ENCODE results near the gene SERHL2. TPM values are rescaled to one million over a fixed set of nuclear protein-coding genes. Genes with fewer than 3 reads are reported as not detected.
"Not testable (repeated sequence)": the region's sequence is repeated elsewhere in the genome, so short reads cannot be mapped to it uniquely, and the experiment has no call there.

The SERHL2 gene
- total and polyA plus RNA-seq, 2 donors (not counting 3 experiments of a cell fraction or from before 2014, with no cell fraction given), result 0.80 to 2.0 TPM

GRCh38 chr22:42515896-42516295 lies 37.9 kb upstream of the SERHL2 start:
- ChIA-PET CTCF (no interaction called here), POLR2A (no interaction called here)
- H4K20me1 ChIP-seq (replicated peaks; ENCODE audit: control insufficient read depth, extremely low read depth, insufficient read depth, low read length), result no peaks in the 10 kb centered on the region
- no TSS peak for BruUV-seq (replicated peaks)
- no peaks in the 10 kb centered on the region for H3K9me3 ChIP-seq (replicated peaks; ENCODE audit: control insufficient read depth, insufficient read depth, low read length)
- no peak overlapping the region for H3K4me2 ChIP-seq (ENCODE audit: insufficient read depth, low read length)
- no peak overlapping the region for H3K9ac ChIP-seq (replicated peaks; ENCODE audit: extremely low read depth, insufficient read depth, low read length)
- H3K79me2 ChIP-seq (ENCODE audit: control insufficient read depth, insufficient read depth, low read length), result peaks cover 31% of the 10 kb centered on the region
- intact Hi-C loops (cut with micrococcal nuclease) (no loop called here), dilution Hi-C loops (cut with MboI; ENCODE audit: extremely low pct_ligation_motif_present, low sequenced_read_pairs) (no loop called here)
- DNase-seq (ENCODE audit: low read depth, low spot score), result no peak
- no peak overlapping the region for H3K4me3 ChIP-seq (replicated peaks in 1 of 3; ENCODE audit: insufficient read depth in 1 of 3, low read depth in 1 of 3, low read length in 3 of 3)
- H3K9me1 ChIP-seq (replicated peaks; ENCODE audit: control insufficient read depth, extremely low read depth, insufficient read depth, low read length), result no peaks in the 10 kb centered on the region
- no peak for FAIRE-seq
- peaks cover 10% of the 10 kb centered on the region for H3K4me1 ChIP-seq (ENCODE audit: control insufficient read depth, extremely low read depth, insufficient read depth, low read length)
- no peak overlapping the region for H3K27ac ChIP-seq (ENCODE audit: insufficient read depth, low read depth, low read length)
- no peaks in the 10 kb centered on the region for H3K27me3 ChIP-seq (ENCODE audit: control insufficient read depth in 2 of 2, insufficient read depth in 2 of 2, low read length in 2 of 2)
- TF ChIP-seq MAX (IDR thresholded peaks at IDR 0.05; ENCODE audit: insufficient read depth, insufficient read length) (no peak), EZH2 (IDR thresholded peaks at IDR 0.05; ENCODE audit: borderline replicate concordance, low read depth, low read length, severe bottlenecking) (no peak), GATA2 (IDR thresholded peaks at IDR 0.05; ENCODE audit: insufficient read depth, insufficient read length, low read depth, low read length) (no peak), FOS (IDR thresholded peaks at IDR 0.05; ENCODE audit: borderline replicate concordance, insufficient read depth, low read length) (no peak), POLR2AphosphoS5 (IDR thresholded peaks at IDR 0.05; ENCODE audit: insufficient read depth, low read depth, low read length) (no peak), MYC (IDR thresholded peaks at IDR 0.05; ENCODE audit: low read depth, low read length) (no peak), JUN (IDR thresholded peaks at IDR 0.05; ENCODE audit: borderline replicate concordance, insufficient read depth, insufficient read length, low read depth) (no peak), CTCF (IDR thresholded peaks at IDR 0.05; ENCODE audit: extremely low read depth in 1 of 2, insufficient read depth in 1 of 2, low read depth in 1 of 2, low read length in 2 of 2) (no peak), POLR2A (IDR thresholded peaks at IDR 0.05; ENCODE audit: low read depth, low read length) (no peak)
- no peak overlapping the region for H2AFZ ChIP-seq (ENCODE audit: low read depth, low read length)
- H3K36me3 ChIP-seq (ENCODE audit: control insufficient read depth in 2 of 2, extremely low read depth in 1 of 2, insufficient read depth in 2 of 2, low read length in 2 of 2), result peaks cover 0 to 30% of the 10 kb centered on the region in 2 experiments

GRCh38 chr22:42517103-42517502 lies 36.7 kb upstream of the SERHL2 start:
- dilution Hi-C loops (cut with MboI; ENCODE audit: extremely low pct_ligation_motif_present, low sequenced_read_pairs); FAIRE-seq; H3K4me3 ChIP-seq (replicated peaks in 1 of 3; ENCODE audit: insufficient read depth in 1 of 3, low read depth in 1 of 3, low read length in 3 of 3); H3K27me3 ChIP-seq (ENCODE audit: control insufficient read depth in 2 of 2, insufficient read depth in 2 of 2, low read length in 2 of 2); H3K9ac ChIP-seq (replicated peaks; ENCODE audit: extremely low read depth, insufficient read depth, low read length); DNase-seq (ENCODE audit: low read depth, low spot score); H3K27ac ChIP-seq (ENCODE audit: insufficient read depth, low read depth, low read length); H3K9me1 ChIP-seq (replicated peaks; ENCODE audit: control insufficient read depth, extremely low read depth, insufficient read depth, low read length); H3K9me3 ChIP-seq (replicated peaks; ENCODE audit: control insufficient read depth, insufficient read depth, low read length); H3K4me2 ChIP-seq (ENCODE audit: insufficient read depth, low read length); H4K20me1 ChIP-seq (replicated peaks; ENCODE audit: control insufficient read depth, extremely low read depth, insufficient read depth, low read length); H2AFZ ChIP-seq (ENCODE audit: low read depth, low read length); CTCF ChIA-PET; BruUV-seq (replicated peaks); H3K4me1 ChIP-seq (ENCODE audit: control insufficient read depth, extremely low read depth, insufficient read depth, low read length); intact Hi-C loops (cut with micrococcal nuclease): not testable (repeated sequence)
- Histone ChIP-seq H3K79me2 (ENCODE audit: control insufficient read depth, insufficient read depth, low read length) (peaks cover 31% of the 10 kb centered on the region), H3K36me3 (ENCODE audit: control insufficient read depth in 2 of 2, extremely low read depth in 1 of 2, insufficient read depth in 2 of 2, low read length in 2 of 2) (peaks cover 0 to 27% of the 10 kb centered on the region in 2 experiments)
- POLR2A ChIA-PET, result interaction anchor here (1.0 kb wide), 1 partner anchor 63 kb away, joined by 6 read pairs; no protein-coding TSS in a partner anchor

Measured in endothelial cell of umbilical vein (primary cell).